ENCODE measurements around the gene FNIP1.
"Not testable (repeated sequence)": the region's sequence is repeated elsewhere in the genome, so short reads cannot be mapped to it uniquely, and the experiment has no call there.

DNA sequence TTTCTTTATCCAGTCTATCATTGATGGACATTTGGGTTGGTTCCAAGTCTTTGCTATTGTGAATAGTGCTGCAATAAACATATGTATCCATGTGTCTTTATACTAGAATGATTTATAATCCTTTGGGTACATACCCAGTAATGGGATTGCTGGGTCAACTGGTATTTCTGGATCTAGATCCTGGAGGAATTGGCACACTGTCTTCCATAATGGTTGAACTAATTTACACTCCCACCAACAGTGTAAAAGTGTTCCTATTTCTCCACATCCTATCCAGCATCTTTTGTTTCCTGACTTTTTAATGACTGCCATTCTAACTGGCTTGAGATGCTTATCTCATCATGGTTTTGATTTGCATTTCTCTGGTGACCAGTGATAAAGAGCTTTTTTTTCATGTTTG is 72.7 kb downstream of the FNIP1 start:
- TF ChIP-seq BRCA1 (IDR thresholded peaks at IDR 0.05; ENCODE audit: low read depth, low read length); RFX5 (IDR thresholded peaks at IDR 0.05; ENCODE audit: borderline replicate concordance, low read depth, low read length); JUND (IDR thresholded peaks at IDR 0.05; ENCODE audit: low read length); EZH2 (IDR thresholded peaks at IDR 0.05; ENCODE audit: low read depth, low read length, severe bottlenecking); POLR2A (IDR thresholded peaks at IDR 0.05; ENCODE audit: control extremely low read depth in 1 of 2, low read depth in 2 of 2, low read length in 2 of 2); POU5F1 (IDR thresholded peaks at IDR 0.05; ENCODE audit: low read depth, low read length); GTF2F1 (IDR thresholded peaks at IDR 0.05; ENCODE audit: borderline replicate concordance, low read depth, low read length); POLR2AphosphoS5 (IDR thresholded peaks at IDR 0.05; ENCODE audit: low read depth, low read length): not testable (repeated sequence)
- TF ChIP-seq, protein P1, sequence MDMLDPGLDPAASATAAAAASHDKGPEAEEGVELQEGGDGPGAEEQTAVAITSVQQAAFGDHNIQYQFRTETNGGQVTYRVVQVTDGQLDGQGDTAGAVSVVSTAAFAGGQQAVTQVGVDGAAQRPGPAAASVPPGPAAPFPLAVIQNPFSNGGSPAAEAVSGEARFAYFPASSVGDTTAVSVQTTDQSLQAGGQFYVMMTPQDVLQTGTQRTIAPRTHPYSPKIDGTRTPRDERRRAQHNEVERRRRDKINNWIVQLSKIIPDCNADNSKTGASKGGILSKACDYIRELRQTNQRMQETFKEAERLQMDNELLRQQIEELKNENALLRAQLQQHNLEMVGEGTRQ (IDR thresholded peaks at IDR 0.05; ENCODE audit: low read length): not testable (repeated sequence)
- TF ChIP-seq, protein P2, sequence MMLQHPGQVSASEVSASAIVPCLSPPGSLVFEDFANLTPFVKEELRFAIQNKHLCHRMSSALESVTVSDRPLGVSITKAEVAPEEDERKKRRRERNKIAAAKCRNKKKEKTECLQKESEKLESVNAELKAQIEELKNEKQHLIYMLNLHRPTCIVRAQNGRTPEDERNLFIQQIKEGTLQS (IDR thresholded peaks at IDR 0.05; ENCODE audit: insufficient read depth, low read depth, low read length): not testable (repeated sequence)
- TF ChIP-seq, protein P3, sequence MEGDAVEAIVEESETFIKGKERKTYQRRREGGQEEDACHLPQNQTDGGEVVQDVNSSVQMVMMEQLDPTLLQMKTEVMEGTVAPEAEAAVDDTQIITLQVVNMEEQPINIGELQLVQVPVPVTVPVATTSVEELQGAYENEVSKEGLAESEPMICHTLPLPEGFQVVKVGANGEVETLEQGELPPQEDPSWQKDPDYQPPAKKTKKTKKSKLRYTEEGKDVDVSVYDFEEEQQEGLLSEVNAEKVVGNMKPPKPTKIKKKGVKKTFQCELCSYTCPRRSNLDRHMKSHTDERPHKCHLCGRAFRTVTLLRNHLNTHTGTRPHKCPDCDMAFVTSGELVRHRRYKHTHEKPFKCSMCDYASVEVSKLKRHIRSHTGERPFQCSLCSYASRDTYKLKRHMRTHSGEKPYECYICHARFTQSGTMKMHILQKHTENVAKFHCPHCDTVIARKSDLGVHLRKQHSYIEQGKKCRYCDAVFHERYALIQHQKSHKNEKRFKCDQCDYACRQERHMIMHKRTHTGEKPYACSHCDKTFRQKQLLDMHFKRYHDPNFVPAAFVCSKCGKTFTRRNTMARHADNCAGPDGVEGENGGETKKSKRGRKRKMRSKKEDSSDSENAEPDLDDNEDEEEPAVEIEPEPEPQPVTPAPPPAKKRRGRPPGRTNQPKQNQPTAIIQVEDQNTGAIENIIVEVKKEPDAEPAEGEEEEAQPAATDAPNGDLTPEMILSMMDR (IDR thresholded peaks at IDR 0.05; ENCODE audit: control extremely low read depth in 1 of 3, insufficient read depth in 1 of 3, low read depth in 1 of 3, low read length in 3 of 3): not testable (repeated sequence)
- TF ChIP-seq, protein P4, sequence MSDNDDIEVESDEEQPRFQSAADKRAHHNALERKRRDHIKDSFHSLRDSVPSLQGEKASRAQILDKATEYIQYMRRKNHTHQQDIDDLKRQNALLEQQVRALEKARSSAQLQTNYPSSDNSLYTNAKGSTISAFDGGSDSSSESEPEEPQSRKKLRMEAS (IDR thresholded peaks at IDR 0.05): not testable (repeated sequence)
